Mesenteric fat pad (tissue), 1 donor: Measurements from ENCODE around the gene NEO1. TPM values are rescaled to one million over a fixed set of nuclear protein-coding genes. Genes with fewer than 3 reads are reported as not detected.
"Not testable (repeated sequence)": the region's sequence is repeated elsewhere in the genome, so short reads cannot be mapped to it uniquely, and the experiment has no call there.

Experiments used
- DNase-seq: peaks from one replicate; pipeline ENCODE4 v3.0.0-alpha.2; 2020; ENCODE audit warnings: low spot score
- total RNA-seq: library from RNA; stranded (reverse); fragmentation: NEBNext Ultra II Directional; extraction: Animal tissue kit (Norgen Biotek cat#: 25700); gene quantifications from one replicate; pipeline ENCODE4 v1.2.1, GENCODE V29; 2021
- donor health status: DM: yes; HTN: yes; CAD: no.

The NEO1 gene
- total RNA-seq, 1 donor from 2014 or later: 12.7 TPM

- no peak for DNase-seq
These were observed 142.9 kb downstream of the NEO1 start for GRCh38 chr15:73195166-73195565.

- no peak for DNase-seq
These were observed 143.8 kb downstream of the NEO1 start for GRCh38 chr15:73196113-73196512.

DNA sequence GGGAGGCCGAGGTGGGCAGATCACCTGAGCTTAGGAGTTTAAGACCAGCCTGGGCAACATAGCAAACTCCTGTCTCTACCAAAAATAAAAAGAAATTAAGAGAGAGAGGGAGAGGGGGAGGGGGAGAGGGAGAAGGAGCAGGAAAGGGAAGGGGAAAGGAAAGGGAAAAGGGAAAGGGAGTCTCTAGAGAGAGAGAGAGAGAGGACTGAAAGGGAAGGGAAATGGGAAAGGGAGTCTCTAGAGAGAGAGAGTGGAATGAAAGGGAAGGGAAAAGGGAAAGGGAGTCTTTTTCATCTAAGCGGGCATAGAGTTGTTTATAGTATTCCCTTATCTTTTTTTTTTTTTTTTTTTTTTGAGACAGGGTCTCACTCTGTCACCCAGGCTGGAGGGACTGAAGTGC is 148.1 kb downstream of the NEO1 start:
- no peak for DNase-seq

DNA sequence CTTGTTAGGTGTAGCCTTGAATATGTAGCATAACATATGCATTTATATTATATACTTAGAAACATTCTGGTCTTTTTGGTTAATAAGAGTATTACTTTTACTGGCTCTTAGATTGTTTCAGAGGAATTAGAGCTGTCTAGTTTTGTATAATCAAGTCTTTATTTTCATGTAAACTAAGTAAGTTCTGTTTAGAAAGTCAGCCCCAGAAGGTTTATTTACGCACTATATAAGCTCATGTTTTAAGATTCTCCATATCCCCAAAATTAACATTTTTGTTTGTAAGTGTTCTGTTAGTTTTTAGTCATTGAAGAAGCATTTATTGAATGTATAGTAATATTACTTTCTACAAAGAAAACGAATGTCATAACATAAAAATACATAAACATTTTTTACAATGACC is 158.4 kb downstream of the NEO1 start:
- no peak for DNase-seq

- DNase-seq: no peak
These were observed 160.2 kb downstream of the NEO1 start for GRCh38 chr15:73212424-73212823.

DNA sequence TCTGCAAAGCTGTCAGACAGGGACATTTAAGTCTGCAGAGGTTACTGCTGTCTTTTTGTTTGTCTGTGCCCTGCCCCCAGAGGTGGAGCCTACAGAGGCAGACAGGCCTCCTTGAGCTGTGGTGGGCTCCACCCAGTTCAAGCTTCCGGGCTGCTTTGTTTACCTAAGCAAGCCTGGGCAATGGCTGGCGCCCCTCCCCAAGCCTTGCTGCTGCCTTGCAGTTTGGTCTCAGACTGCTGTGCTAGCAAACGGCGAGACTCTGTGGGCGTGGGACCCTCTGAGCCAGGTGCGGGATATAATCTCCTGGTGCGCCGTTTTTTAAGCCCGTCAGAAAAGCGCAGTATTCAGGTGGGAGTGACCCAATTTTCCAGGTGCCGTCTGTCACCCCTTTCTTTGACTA is 169.2 kb downstream of the NEO1 start:
- not testable (repeated sequence) for DNase-seq

DNA sequence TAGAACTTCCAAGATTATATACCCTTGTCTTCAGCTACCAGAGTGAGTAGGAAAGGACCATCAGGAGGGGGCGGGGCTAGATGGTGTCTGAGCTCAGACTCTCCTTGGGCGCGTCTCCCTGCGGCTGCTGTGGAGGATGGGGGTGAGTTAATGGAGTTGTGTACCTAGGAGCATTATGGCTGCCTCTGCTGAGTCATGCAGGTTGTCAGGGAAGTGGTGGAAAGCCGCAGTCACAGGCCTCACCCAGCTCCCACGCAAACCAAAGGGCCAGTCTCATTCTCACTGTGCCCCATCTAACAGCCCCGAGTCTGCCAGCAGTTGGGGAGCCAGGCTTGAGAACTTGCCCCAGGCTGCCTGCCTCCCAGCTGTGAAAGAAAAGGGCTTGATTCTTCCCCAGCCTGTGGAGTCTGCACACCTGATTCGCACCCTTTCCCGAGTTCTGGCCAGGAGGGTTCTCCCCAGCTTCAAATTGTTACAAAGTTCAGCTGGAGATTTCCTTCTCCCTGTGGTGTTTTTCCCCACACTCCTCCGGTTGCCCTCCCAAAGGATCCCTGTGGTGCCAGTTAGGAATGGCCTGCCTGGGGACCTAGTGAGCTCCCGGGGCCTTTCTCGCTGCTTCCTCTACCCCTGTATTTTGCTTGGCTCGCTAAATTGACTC is 173.2 kb downstream of the NEO1 start:
- DNase-seq: no peak

GRCh38 chr15:73226093-73226814 is 174.0 kb downstream of the NEO1 start:
- DNase-seq: no peak

GRCh38 chr15:73227433-73228056 is 175.3 kb downstream of the NEO1 start:
- DNase-seq: no peak

DNA sequence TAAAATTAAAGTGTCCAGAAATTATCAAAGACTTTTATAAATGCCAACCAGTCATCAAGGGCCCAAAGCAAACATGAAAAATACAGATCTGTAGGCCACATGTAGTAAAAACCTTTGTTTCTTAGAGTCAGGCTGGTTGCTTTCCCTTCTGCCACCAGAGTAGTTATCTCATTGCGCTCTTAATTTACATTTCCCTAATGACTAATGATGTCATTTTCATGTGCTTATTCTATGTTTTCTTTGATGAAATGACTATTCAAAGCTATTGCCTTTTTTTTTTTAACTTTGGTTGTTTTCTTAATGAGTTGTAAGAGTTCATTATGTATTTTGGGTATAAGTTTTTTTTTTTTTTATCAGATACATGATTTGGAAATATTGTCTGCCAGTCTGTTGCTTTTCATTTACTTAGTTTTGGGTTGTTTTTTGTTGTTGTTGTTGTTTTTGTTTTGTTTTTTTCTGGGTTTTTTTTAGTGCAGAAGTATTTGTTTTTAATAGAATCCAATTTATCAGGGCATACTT is 175.9 kb downstream of the NEO1 start:
- DNase-seq: no peak

GRCh38 chr15:73231661-73232419 is 179.6 kb downstream of the NEO1 start:
- DNase-seq: no peak

DNA sequence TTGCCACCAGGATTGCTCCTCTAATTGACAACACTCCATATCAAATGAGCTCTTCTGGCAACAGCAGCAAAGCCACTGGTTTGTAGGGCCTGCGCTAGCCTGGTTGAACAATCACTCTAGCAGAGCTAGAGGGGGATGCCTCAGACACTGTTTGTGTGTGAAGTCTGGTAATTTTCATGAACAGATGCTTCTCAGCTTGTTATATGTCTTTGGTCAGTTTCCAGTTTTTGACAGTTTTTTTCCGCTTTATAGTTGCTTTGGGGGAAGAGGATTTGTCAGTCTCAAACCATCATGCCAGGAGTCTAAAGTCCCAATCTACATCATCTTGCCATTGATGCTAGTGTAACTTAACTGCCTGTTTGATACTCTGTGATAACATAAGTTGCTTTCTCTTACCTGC is 180.5 kb downstream of the NEO1 start:
- no peak for DNase-seq

DNA sequence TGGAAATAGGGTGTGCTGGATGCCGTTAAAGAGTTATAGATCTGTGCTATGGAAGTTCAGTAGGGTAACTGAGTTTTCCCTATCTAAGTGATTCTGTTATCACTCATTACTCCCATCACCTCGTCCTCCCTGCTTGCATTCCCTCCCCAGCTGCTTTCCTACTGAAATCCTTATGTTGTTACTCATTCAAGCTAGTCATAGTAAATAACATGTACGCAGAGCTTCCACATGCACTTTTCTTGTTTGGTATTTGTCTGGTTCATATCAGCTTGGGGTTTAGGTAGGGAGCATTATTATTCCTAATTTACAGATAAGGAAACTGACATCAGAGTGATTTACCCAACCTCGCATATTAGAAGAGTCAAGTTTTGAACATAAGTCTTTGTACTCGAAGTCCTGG is 181.4 kb downstream of the NEO1 start:
- no peak for DNase-seq

DNA sequence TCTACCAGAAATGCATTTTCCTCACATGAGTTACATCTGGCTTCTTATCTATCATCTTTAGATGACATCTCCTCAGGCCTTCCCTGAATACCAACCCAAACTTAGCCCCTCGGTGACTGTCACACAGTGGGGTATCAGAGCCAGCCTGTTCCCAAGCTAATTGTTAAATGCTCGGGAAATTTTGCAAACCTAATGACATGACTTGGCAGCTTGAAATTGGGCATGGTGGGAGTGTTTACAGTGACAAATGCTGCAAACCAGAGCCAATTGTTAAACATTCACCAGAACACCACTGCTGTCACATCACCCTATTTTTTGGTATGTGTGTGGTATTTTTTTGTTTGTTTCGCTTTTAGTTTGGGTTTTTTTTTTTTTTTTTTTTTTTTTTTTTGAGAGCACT is 185.6 kb downstream of the NEO1 start:
- DNase-seq: no peak

GRCh38 chr15:73239564-73240215 is 187.4 kb downstream of the NEO1 start:
- DNase-seq: no peak

DNA sequence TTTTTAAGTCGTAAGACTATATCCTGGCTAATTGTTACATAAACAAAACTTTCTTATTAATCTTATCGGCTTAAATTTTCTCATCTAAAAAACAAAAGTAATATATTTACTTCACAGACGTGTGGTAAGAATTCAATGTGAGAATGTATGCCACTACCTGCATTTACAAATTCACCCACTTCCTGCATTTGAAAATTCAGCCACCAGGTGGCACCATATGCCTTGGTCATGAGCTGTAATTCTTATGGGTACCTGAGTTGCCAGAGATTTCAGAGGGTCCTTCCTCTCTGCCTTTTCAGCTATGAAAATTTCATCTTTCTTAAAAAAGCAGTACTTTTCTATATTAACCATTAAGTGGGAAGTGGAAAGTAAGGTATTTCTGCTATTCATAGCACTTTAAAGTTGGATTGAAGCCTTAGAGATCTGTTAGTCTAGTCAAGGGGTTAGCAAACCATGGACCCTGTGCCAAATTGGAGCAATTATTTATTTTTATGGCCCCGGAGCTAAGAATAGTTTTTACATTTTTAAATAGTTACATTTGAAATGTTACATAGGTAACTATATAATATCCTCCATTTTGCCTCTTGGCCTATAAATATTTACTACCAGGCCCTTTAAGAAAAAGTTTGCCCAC is 188.7 kb downstream of the NEO1 start:
- DNase-seq: no peak

- DNase-seq: no peak
These were observed 192.1 kb downstream of the NEO1 start for GRCh38 chr15:73244333-73244732.

DNA sequence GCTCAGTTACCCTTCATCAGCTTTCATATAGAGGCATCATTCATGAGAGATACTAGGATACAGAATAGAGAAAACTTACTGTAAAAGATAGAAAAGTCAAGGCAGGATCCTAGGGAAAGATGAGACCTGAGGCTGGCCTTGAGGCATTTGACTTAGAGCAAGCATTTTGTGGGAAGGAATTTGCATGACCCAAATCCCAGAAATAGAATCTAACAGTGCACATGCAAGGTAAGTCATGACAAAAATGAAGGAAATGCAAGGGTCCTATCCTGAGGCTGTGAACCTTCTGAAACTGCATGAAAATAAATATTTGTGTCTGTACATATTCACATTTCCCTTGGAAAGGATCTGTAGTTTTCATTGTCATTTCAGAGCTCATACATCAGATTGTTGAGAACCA is 194.2 kb downstream of the NEO1 start:
- no peak for DNase-seq

- no peak for DNase-seq
These were observed 194.6 kb downstream of the NEO1 start for GRCh38 chr15:73246898-73247297.

DNA sequence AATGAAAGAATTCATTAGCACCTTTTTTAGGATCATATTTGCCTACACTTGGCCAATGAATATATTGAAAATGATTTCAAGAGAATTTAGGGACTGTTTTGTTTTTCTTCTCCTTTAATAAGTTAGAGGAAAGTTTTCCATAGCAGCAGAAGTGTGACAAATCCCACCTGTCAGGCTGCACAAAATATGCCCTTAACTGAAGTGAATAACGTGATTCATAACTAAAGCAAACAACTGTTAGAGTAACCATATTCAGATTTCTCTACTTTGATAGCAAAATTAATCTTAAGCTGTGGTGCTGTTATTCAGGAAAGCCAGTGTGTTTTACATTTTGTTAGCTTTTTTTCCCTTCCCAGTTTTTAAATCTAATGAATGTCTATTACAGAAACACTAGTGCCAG is 195.1 kb downstream of the NEO1 start:
- no peak for DNase-seq

DNA sequence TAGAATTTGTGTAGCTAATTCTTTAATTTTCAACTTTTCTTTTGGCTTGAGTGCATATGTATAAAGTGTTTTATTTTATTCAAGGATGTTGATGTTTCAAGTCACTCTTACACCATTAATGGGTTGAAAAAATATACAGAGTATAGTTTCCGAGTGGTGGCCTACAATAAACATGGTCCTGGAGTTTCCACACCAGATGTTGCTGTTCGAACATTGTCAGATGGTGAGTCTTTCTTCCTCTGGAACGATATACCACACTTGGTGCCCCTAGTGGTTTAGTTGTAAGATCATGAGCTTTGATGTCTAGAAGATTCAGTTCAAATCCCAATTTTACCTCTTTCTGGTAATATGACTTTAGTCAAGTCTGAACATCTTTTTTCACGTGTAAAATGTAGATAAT is 197.2 kb downstream of the NEO1 start:
- DNase-seq: no peak
